WERI-Rb-1 (cell line): ENCODE measurements around the gene HOXD4.

Source experiments
- DNase-seq: peaks from one replicate; pipeline ENCODE4 v3.0.0-alpha.2; 2020
- H3K27ac ChIP-seq: fragments of 250-450 bp; sonication (Bioruptor Pico); 2 replicates; pipeline ENCODE4 v1.5.1; 2020; ENCODE audit warnings: mild to moderate bottlenecking, moderate library complexity
- H3K27me3 ChIP-seq: fragments of 250-450 bp; sonication (Bioruptor Pico); 2 replicates; pipeline ENCODE4 v1.5.1; 2021; ENCODE audit warnings: mild to moderate bottlenecking, low read depth, moderate library complexity; ENCODE audit not compliant: insufficient read depth, severe bottlenecking
- H3K36me3 ChIP-seq: fragments of 250-450 bp; sonication (Bioruptor Pico); 2 replicates; pipeline ENCODE4 v1.5.1; 2020; ENCODE audit warnings: mild to moderate bottlenecking, moderate library complexity
- H3K4me3 ChIP-seq: 2 replicates; pipeline ENCODE4 v1.5.1; 2011; ENCODE audit warnings: low read depth, mild to moderate bottlenecking, control low read depth, low read length
- H3K9me3 ChIP-seq: fragments of 250-450 bp; sonication (Bioruptor Pico); 2 replicates; pipeline ENCODE4 v1.5.1; 2021; ENCODE audit warnings: mild to moderate bottlenecking, moderate library complexity; ENCODE audit not compliant: severe bottlenecking
- CTCF ChIP-seq: IDR thresholded peaks from 2 replicates; pipeline ENCODE4 v1.5.1; 2011; ENCODE audit warnings: low read depth, mild to moderate bottlenecking, control low read depth, inconsistent platforms, low read length

HOXD4 gene

DNA sequence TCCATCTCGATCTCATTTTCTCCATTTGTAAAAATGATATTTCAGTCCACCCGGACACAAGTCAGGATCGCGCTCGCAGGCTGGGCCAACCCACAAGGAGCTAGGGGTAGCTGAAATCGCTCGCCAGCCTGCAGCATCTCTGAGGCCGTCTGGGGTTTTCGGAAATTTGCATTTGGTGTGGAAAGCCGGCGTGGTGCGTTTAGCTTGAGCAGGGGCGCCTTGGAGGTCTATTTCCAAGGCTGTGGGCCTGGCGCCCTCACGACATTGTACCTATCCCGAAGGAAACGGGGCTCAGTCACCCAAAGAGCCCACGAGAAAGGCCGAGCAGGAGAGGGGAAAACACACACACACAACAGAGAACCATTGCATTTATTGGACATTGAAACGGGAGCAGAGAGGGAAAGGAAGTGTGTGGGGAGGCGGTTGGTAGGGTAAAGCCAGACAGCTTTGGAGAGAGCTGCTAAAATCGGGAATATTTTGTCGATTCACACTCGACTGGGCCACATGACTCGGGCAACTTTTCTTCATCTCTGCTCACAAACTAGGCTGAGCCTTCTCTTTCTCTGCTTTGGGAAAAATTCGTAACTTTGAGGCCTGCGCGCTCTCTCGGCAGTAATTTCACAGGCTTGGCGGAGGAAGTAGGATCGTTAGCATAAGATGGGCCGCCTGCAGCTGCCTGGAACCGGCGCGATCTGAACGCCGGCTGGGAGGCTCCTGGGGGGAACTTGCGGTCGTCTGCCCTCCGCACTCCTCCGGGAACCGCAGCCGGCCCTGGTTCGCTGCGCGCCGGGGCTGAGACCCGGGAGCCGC lies 23.0 kb upstream of the HOXD4 start:
- no peak for TF ChIP-seq CTCF
- no peak for DNase-seq
- Histone ChIP-seq H3K4me3 (no peak overlapping the region), H3K9me3 (peaks cover 9% of the 10 kb centered on the region), H3K27me3 (peaks cover 94% of the 10 kb centered on the region), H3K27ac (no peak overlapping the region), H3K36me3 (no peaks in the 10 kb centered on the region)

- no peak within 1 kb of the TSS for H3K27ac ChIP-seq
- peaks cover 9% of the 10 kb centered on the region for H3K9me3 ChIP-seq
- H3K27me3 ChIP-seq, result peaks cover 94% of the 10 kb centered on the region
- TF ChIP-seq CTCF, result no peak
- H3K36me3 ChIP-seq, result no peaks in the 10 kb centered on the region
- peak within 1 kb of the TSS; percentile 16 for H3K4me3 ChIP-seq
- DNase-seq, result no peak
These were observed 22.2 kb upstream of the HOXD4 start, which contains the start of gene HOXD8 for GRCh38 chr2:176128982-176129796. Gene HOXD8, plus strand, starts transcription at chr2:176129705. Its CDS starts 662 bp downstream, at chr2:176130367.

- peaks cover 9% of the 10 kb centered on the region for H3K9me3 ChIP-seq
- peaks cover 94% of the 10 kb centered on the region for H3K27me3 ChIP-seq
- no peaks in the 10 kb centered on the region for H3K36me3 ChIP-seq
- no peak for TF ChIP-seq CTCF
- no peak overlapping the region for H3K27ac ChIP-seq
- 0 out of 2 replicates have a peak overlapping the region, but pooled peaks have one; percentile 5 for H3K4me3 ChIP-seq
- no peak for DNase-seq
These were observed 21.6 kb upstream of the HOXD4 start for GRCh38 chr2:176129813-176130146.

DNA sequence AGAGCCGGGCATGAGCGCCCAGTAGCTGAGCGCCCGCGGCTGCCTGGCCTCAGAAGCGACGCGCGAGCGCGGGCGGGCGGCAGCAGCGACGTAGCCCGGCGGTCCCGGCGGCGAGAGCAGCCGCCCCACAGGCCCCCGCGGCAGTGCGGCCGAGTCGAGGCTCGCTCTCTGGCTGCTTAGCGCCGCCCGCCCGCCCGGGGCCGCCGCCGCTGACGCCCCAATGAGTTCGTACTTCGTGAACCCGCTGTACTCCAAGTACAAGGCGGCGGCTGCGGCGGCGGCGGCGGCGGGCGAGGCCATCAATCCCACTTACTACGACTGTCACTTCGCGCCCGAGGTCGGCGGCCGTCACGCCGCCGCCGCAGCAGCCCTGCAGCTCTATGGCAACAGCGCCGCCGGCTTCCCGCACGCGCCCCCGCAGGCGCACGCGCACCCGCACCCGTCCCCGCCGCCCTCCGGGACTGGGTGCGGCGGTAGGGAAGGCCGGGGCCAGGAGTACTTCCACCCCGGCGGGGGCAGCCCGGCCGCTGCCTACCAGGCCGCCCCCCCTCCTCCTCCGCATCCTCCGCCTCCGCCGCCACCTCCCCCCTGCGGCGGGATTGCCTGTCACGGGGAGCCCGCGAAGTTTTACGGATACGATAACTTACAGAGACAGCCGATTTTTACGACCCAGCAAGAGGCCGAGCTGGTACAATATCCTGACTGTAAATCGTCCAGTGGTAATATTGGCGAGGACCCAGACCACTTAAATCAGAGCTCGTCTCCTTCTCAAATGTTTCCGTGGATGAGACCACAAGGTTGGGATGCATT lies 21.0 kb upstream of the HOXD4 start:
- TF ChIP-seq CTCF, result no peak
- H3K27me3 ChIP-seq, result peaks cover 94% of the 10 kb centered on the region
- DNase-seq, result no peak
- H3K4me3 ChIP-seq, result no peak overlapping the region; the same call in 1 of the 2 replicates
- no peaks in the 10 kb centered on the region for H3K36me3 ChIP-seq
- no peak overlapping the region for H3K27ac ChIP-seq
- peaks cover 9% of the 10 kb centered on the region for H3K9me3 ChIP-seq

- no peak overlapping the region for H3K4me3 ChIP-seq
These were observed 20.1 kb upstream of the HOXD4 start for GRCh38 chr2:176130957-176131847.

More at GRCh38 chr2:176130957-176131847, 20.1 kb upstream of the HOXD4 start:
- Histone ChIP-seq H3K9me3 (peaks cover 9% of the 10 kb centered on the region), H3K36me3 (no peaks in the 10 kb centered on the region), H3K27me3 (peaks cover 94% of the 10 kb centered on the region), H3K27ac (no peak overlapping the region)
- DNase-seq, result no peak
- no peak for TF ChIP-seq CTCF
